ENCODE results near the gene COA3.

The COA3 gene

DNA sequence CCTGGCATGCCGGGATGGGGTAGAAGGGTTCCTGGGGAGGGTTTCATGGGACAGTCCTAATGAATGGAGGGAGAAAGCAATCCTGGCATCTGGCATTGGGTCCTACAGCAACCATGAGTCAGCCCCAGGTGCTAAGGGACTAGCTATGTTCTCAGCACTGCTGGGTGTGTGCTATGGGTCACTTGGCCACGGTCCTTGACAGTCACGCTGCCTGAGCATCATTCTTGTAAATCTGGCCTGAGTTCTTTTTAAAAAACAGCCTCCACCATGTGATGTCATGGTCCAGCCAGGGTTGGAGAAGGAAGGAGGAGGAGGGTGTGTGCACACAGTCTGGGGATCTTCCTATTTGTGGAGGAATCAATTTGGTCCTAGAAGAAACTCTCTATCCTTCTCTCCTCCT is 43.7 kb downstream of the COA3 start:
- FAIRE-seq (no peak), DNase-seq (ENCODE audit: low spot score) (peak; percentile 36)

DNA sequence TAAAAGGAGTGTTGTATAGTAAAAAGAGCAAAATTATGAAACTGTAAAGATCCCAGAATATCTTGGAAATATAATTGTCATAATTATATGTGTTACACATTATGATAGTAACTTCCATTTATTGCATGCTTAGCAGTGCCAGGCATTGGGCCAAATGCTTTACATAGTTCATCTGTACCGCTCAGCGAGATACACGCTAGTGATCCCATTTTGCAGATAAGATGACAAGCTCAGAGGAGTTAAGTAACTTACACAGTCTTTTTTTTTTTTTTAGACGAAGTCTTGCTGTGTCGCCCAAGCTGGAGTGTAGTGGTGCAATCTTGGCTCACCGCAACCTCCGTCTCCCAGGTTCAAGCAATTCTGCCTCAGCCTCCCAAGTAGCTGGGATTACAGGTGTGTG is 46.9 kb downstream of the COA3 start:
- FAIRE-seq, result no peak
- DNase-seq (ENCODE audit: low spot score), result no peak

DNA sequence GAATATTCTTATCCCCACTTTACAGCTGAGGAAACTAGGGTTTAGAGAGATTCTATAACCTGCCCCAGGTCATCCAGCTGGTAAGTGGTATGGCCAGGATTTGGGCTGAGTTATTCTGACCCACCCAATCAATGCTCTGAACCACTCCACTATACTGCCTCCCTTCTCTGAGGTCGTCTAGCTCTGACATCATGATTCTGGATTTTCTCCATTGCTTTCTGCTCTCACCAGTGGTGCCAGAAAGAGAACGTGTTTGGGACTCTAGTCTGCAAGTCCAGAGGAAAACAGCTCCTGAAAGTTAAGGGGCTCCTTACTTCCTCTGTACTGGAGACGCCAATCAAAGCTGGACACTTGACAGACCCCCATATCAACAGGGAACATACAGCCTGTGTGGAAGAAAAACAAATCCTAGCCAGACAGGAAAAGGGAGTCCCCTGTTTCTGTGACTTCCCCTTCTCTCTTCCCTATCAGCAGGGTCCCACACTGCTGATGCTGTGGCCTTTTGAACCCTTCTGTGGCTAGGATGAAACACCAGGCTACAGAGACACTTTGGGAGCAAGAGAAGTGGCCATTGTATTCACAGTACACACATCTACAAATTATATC is 47.7 kb downstream of the COA3 start:
- DNase-seq (ENCODE audit: low spot score), result no peak
- no peak for FAIRE-seq

DNA sequence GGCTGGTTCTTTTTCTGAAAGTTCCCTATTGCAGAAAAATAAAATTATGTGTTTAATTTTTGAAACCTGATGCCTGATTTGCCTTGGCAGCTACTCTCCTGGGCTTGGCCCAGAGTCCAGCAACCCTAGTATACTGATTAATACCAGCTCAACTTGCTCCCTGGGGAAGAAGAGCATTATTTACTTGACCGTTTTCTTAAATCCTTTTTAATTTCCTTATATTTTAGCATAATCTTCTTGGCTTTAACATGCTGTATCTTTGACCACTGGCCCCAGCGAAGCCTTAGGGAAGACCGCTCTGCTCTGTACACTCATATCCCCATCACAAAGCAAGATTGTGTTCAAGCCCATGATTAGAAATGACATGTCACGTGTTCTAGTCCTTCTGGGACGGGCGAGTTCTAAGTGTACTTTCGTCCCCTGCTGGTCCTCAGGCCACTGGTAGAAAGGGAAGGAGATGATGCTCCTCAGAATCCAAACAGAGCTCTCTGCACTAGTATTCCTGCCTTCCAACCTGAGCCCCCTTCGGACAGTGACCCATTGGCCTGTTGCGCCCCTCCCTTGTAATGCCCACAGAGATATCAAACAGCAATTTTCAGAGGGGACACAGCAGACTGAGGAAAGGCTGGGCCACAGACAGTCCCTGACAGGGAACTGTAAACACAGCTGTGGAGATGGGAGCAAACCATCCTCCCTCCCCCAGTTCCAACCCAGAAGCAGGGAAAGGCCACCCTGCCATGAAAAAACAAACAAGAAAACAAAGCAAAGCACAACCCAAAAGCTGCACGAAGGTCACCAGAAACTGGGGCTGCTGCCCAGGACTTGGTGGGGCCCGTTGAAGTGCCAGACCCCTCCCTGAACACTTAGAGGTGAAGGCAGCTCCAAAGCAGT is 49.4 kb downstream of the COA3 start:
- DNase-seq (ENCODE audit: low spot score), result no peak
- no peak for FAIRE-seq

DNA sequence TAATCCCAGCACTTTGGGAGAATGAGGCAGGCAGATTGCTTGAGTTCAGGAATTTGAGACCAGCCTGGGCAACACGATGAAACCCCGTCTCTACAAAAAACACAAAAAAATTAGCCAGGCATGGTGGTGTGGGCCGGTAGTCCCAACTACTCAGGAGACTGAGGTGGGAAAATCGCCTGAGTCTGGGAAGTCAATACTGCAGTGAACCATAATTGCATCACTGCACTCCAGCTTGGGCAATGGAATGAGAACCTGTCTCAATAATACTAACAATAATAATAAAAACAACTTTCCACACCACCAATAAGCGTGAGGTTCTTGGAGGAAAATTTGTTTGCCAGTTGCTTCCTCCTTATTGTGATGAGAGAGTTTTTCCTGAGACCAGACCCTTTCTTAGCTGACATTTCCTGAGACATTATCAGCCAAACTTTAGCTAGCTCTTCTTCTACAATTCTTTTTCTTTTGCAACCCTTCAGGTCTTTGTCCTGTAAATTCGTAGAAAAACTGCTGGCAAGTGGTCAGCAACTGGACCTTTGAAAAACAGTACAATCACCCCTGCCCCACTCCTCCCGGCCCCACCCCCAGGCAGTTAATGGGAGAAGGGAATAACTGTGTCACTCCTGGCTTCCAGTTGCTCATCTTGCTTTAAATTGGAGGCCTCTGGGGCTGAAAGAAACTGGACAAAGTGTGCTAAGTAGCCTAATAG is 50.1 kb downstream of the COA3 start:
- DNase-seq (ENCODE audit: low spot score) (no peak), FAIRE-seq (no peak)

Data from RCC 7860 (cell line).